GM12865 (cell line): ENCODE data around the gene BCAR3.

ENCODE experiments used
- DNase-seq: peaks from one replicate; pipeline ENCODE4 v3.0.0; 2010; ENCODE audit warnings: low read depth
- H3K4me3 ChIP-seq: 2 replicates; pipeline ENCODE4 v1.5.1; 2011; ENCODE audit warnings: mild to moderate bottlenecking, low read depth, low read length, control low read depth
- TF ChIP-seq, protein P1 (sequence below): IDR thresholded peaks from 2 replicates; pipeline ENCODE4 v1.5.1; 2011; ENCODE audit warnings: low read length, control low read depth, low read depth, inconsistent platforms; ENCODE audit not compliant: insufficient read depth; ENCODE audit errors: missing control alignments

Gene BCAR3

DNA sequence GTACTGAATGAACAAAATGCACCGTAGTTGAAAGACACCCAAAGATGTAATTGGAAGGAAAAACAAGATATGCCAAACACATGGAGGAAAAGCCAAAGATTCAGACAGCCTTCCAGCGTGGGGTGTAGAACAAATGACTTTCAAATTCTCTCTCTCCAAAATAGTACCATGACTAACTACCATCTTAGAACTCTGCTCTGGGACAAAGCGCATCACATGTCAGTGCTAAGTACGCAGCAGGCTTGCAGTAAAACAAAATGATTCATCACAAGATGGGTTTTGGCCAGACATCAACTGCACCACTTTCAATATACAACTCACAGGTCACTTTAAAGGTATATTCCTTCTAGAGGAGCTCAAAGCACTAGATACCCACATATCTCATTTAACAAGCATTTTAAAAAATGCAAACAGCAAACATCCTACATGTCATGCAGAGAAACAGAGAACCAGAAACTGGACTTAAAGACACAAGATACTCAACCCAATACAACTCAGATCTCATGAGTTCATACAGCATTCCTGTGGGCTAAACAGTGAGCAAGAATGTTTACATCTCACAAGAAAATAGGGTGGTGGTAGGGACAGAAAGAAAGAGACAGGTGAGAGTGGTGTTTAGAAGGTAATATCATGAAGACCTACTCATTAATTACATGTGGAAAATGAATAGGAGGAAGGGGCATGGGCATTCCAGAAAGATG, 75.7 kb downstream of the BCAR3 start:
- DNase-seq = no peak
- no peak overlapping the region for H3K4me3 ChIP-seq
- TF ChIP-seq, protein P1, sequence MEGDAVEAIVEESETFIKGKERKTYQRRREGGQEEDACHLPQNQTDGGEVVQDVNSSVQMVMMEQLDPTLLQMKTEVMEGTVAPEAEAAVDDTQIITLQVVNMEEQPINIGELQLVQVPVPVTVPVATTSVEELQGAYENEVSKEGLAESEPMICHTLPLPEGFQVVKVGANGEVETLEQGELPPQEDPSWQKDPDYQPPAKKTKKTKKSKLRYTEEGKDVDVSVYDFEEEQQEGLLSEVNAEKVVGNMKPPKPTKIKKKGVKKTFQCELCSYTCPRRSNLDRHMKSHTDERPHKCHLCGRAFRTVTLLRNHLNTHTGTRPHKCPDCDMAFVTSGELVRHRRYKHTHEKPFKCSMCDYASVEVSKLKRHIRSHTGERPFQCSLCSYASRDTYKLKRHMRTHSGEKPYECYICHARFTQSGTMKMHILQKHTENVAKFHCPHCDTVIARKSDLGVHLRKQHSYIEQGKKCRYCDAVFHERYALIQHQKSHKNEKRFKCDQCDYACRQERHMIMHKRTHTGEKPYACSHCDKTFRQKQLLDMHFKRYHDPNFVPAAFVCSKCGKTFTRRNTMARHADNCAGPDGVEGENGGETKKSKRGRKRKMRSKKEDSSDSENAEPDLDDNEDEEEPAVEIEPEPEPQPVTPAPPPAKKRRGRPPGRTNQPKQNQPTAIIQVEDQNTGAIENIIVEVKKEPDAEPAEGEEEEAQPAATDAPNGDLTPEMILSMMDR = no peak

DNA sequence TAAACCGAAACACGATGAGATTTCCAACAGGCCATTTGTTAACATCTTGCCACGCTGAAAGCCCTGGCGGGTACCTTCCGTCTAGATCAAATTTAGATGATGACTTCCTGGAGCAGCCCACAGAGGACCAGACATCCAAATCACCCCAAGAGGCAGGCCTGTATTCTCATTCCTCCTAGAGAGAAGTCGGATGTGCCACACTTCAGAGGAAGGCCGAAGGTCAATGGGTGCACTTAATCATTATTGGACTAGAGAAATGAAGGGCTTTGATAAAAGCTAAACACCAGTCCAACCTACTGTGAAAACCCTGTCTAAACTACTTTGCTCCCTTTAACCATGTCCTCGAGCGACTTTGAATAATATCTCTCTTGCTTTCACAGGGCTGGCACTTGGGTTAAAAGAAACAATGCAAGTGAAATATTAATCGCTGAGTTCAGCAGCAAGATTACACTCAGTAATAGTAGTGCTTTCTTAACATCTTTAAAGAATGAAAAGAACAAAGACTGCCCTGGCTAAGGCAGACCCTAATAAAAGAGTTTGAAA, 76.5 kb downstream of the BCAR3 start:
- no peak overlapping the region for H3K4me3 ChIP-seq
- TF ChIP-seq, protein P1 = no peak
- no peak for DNase-seq

DNA sequence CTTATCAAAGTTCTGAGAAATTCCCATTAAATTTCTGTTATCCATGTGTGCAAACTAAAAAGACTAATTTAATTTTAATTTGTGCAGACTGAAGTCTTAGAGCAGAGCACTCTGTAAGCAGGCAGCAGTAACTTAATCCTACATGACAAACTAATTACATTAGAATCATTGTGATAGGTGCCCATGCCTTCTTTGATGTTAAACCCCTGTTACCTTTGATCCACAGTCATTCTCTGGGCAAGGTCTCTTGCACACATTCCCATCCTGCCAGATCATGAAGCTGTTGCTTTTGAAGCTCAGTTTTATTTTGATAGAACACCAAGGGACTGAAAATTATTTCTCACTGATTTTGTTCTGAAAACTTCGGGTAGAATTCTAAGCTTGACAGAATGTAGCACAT, 77.2 kb downstream of the BCAR3 start:
- no peak for DNase-seq
- no peak overlapping the region for H3K4me3 ChIP-seq
- TF ChIP-seq, protein P1 = no peak

DNA sequence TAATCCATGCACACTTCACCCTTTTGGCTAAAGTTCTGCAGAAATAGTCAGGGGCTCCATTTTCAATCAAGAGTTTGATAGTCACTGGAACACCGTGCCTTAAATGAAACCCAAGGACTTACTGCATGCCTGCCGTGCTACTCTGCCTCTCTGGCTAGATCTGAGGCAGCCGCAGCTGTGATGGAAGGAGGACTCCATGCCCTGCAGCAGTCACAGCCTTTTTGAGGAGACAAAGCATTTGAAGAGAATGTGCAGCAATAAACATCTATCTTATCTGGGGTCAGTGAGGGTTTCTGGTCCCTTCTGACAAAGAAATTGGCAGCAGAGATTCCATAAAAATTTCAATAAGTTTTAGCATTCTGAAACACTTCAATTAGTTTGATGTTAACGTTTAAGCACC, 78.0 kb downstream of the BCAR3 start:
- TF ChIP-seq, protein P1 = no peak
- H3K4me3 ChIP-seq = no peak overlapping the region
- no peak for DNase-seq

DNA sequence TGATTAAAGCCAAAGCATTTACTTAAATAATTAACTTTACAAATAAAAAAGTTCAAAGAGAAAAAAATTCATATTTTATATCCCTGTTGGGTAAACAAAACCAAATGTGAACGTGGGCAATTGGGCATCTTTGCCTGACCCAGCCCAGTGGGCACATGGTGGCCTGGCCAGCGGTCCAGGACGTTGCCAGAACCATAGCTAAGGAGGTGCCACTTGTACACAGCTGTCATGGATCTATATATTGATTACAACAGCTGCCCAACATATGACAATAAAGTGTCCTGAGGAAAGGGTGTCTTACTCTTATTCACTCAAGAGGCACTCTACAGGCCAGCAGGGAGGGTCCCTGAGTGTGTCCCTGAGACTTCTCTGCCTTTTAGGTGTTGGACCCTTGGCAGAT, 78.5 kb downstream of the BCAR3 start:
- no peak overlapping the region for H3K4me3 ChIP-seq
- DNase-seq = no peak
- TF ChIP-seq, protein P1 = no peak

DNA sequence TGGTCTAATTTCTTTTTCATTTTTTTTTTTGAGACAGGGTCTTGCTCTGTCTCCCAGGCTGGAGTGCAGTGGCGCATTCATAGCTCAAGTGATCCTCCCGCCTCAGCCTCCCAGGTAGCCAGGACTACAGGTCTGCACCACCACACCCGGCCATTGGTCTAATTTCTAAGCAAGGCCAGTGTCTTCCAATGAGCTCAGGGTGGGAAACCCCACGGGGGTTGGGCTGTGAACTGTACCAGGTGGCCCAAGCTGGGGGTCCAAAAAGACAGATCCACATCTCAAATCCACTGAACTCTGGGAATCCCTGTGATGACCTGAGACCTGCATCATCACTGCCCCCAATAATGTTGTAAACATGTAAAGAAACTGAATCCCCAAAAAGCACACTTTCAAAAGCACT, 79.5 kb downstream of the BCAR3 start:
- TF ChIP-seq, protein P1 = no peak
- no peak overlapping the region for H3K4me3 ChIP-seq
- no peak for DNase-seq

DNA sequence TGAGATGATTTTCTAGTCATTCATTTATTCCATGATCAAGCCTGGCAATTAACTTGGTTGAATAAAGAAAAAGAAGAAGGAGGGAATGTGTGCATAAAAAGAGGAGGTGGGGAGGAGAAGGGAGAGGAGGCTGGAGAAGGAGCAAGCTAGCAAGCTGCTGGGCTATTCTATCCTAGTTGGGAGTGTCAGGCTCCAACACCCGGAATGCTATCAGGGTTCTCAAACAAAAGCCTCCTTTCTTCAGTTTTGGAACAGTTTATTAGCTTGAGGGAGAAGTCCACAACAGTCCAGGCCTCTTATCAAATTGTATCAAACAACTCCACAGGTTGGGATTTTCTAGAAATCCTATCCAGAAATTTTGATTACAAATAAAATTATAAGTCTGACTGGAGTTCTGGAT, 80.0 kb downstream of the BCAR3 start:
- TF ChIP-seq, protein P1 = no peak
- H3K4me3 ChIP-seq = no peak overlapping the region
- no peak for DNase-seq
